IMR-90 (cell line): Measurements from ENCODE around the gene PPP1R12C. TPM values are rescaled to one million over a fixed set of nuclear protein-coding genes. Genes with fewer than 3 reads are reported as not detected.

Experiments
- ATAC-seq: fragments of 200-7000 bp; cut with Tn5 transposase; 2 replicates; pipeline ENCODE4 v1.9.1; 2020; ENCODE audit warnings: low read depth, mild to moderate bottlenecking, moderate library complexity
- BruUV-seq: library from RNA; stranded (reverse); fragments of 400-500 nt; replicated peaks from 2 replicates; lab custom pipeline; 2021; lab: Mats Ljungman, UMichigan
- CTCF ChIA-PET: fragments of 300-600 bp; formaldehyde crosslinking; extraction: SDS; loops from one replicate; lab custom pipeline; 2021; ENCODE audit warnings: antibody characterized with exemption; lab: Yijun Ruan, JAX
- POLR2A ChIA-PET: fragments of 300-600 bp; sonication (Branson Sonifier 250); formaldehyde crosslinking; loops from one replicate; lab custom pipeline; 2022; ENCODE audit warnings: antibody characterized with exemption; ENCODE audit not compliant: unreplicated experiment; lab: Charles Lee
- DNase-seq: peaks from one replicate; pipeline ENCODE4 v3.0.0; 2013
- H2AFZ ChIP-seq: replicated peaks from 2 replicates; pipeline ENCODE3; 2013; ENCODE audit warnings: low read length, mild to moderate bottlenecking; ENCODE audit not compliant: poor library complexity
- H2AK5ac ChIP-seq: 2 replicates; pipeline ENCODE4 v1.6.1; 2013; ENCODE audit warnings: low read depth, low read length, inconsistent platforms
- H2AK9ac ChIP-seq: replicated peaks from 2 replicates; pipeline ENCODE3; 2013; ENCODE audit warnings: mild to moderate bottlenecking, low read depth, low read length, moderate library complexity; ENCODE audit not compliant: poor library complexity
- H2BK120ac ChIP-seq: 2 replicates; pipeline ENCODE4 v1.6.1; 2013; ENCODE audit warnings: low read depth, low read length, inconsistent platforms
- H2BK15ac ChIP-seq: 3 replicates; pipeline ENCODE4 v1.6.1; 2013; ENCODE audit warnings: low read depth, low read length, inconsistent platforms
- H2BK20ac ChIP-seq: 2 replicates; pipeline ENCODE4 v1.6.1; 2013; ENCODE audit warnings: low read depth, mild to moderate bottlenecking, inconsistent platforms, low read length, moderate library complexity
- H2BK5ac ChIP-seq: 2 replicates; pipeline ENCODE4 v1.6.1; 2013; ENCODE audit warnings: mild to moderate bottlenecking, low read depth, low read length, inconsistent platforms; ENCODE audit not compliant: poor library complexity, severe bottlenecking
- H3K14ac ChIP-seq: replicated peaks from 2 replicates; pipeline ENCODE4 v1.6.1; 2013; ENCODE audit warnings: low read depth, low read length, inconsistent platforms
- H3K18ac ChIP-seq: 2 replicates; pipeline ENCODE4 v1.6.1; 2013; ENCODE audit warnings: low read depth, low read length, control low read depth
- H3K23ac ChIP-seq: 2 replicates; pipeline ENCODE4 v1.6.1; 2013; ENCODE audit warnings: low read depth, low read length, inconsistent platforms
- H3K27ac ChIP-seq: 2 replicates; pipeline ENCODE4 v1.5.1; 2013; ENCODE audit warnings: mild to moderate bottlenecking, control low read depth, low read length; ENCODE audit not compliant: insufficient read depth
- H3K27me3 ChIP-seq: 2 replicates; pipeline ENCODE4 v1.6.1; 2013; ENCODE audit warnings: low read length; ENCODE audit not compliant: control insufficient read depth, insufficient read depth
- H3K36me3 ChIP-seq: 2 replicates; pipeline ENCODE4 v1.6.1; 2013; ENCODE audit warnings: low read length, mixed read lengths; ENCODE audit not compliant: control insufficient read depth, insufficient read depth
- H3K4ac ChIP-seq: 2 replicates; pipeline ENCODE4 v1.6.1; 2013; ENCODE audit warnings: low read depth, low read length, inconsistent platforms
- H3K4me1 ChIP-seq: 2 replicates; pipeline ENCODE4 v1.6.1; 2013; ENCODE audit warnings: low read length, mixed read lengths; ENCODE audit not compliant: control insufficient read depth, insufficient read depth
- H3K4me2 ChIP-seq: 2 replicates; pipeline ENCODE4 v1.6.1; 2013; ENCODE audit warnings: low read depth, mild to moderate bottlenecking, control low read depth, low read length, moderate library complexity
- H3K4me3 ChIP-seq: 2 replicates; pipeline ENCODE4 v1.5.1; 2013; ENCODE audit warnings: low read depth, mild to moderate bottlenecking, control low read depth, low read length, moderate library complexity; ENCODE audit not compliant: insufficient read depth
- H3K56ac ChIP-seq: 2 replicates; pipeline ENCODE4 v1.6.1; 2013; ENCODE audit warnings: low read length, inconsistent platforms; ENCODE audit not compliant: insufficient read depth; ENCODE audit errors: extremely low read depth
- H3K79me1 ChIP-seq, 2 experiments: 2 replicates each; pipeline ENCODE4 v1.6.1; 2013; ENCODE audit warnings: low read length in 2 of 2, inconsistent platforms in 1 of 2, low read depth in 1 of 2
- H3K9ac ChIP-seq: 2 replicates; pipeline ENCODE4 v1.6.1; 2013; ENCODE audit warnings: low read depth, low read length, control low read depth
- H3K9me1 ChIP-seq: 2 replicates; pipeline ENCODE4 v1.6.1; 2013; ENCODE audit warnings: low read length, inconsistent platforms; ENCODE audit not compliant: insufficient read depth
- H3K9me3 ChIP-seq: 2 replicates; pipeline ENCODE4 v1.6.1; 2013; ENCODE audit warnings: low read length; ENCODE audit not compliant: control insufficient read depth, insufficient read depth
- H4K20me1 ChIP-seq: 2 replicates; pipeline ENCODE4 v1.6.1; 2013; ENCODE audit warnings: low read length, inconsistent platforms; ENCODE audit not compliant: insufficient read depth
- H4K5ac ChIP-seq: 2 replicates; pipeline ENCODE4 v1.6.1; 2013; ENCODE audit warnings: mild to moderate bottlenecking, low read depth, low read length, control low read depth
- H4K8ac ChIP-seq, 2 experiments: 2 replicates each; pipeline ENCODE4 v1.6.1; 2013; ENCODE audit warnings: low read depth in 2 of 2, low read length in 2 of 2, control low read depth in 1 of 2, inconsistent platforms in 1 of 2
- H4K91ac ChIP-seq: 2 replicates; pipeline ENCODE4 v1.6.1; 2013; ENCODE audit warnings: low read depth, low read length, inconsistent platforms; ENCODE audit not compliant: insufficient read depth
- CEBPB ChIP-seq: IDR thresholded peaks from 2 replicates; pipeline ENCODE4 v1.6.1; 2012; ENCODE audit warnings: low read depth, low read length, improper control_type of control experiment
- FOS ChIP-seq: fragments of 150-350 bp; IDR thresholded peaks from 2 replicates; pipeline ENCODE4 v1.6.1; 2016; ENCODE audit warnings: low read depth, low read length
- MXI1 ChIP-seq: IDR thresholded peaks from 2 replicates; pipeline ENCODE4 v1.6.1; 2012; ENCODE audit warnings: low read depth, mild to moderate bottlenecking, low read length, moderate library complexity, borderline replicate concordance
- NFE2L2 ChIP-seq: fragments of 150-350 bp; IDR thresholded peaks from 2 replicates; pipeline ENCODE4 v1.6.1; 2016; ENCODE audit warnings: low read depth, mild to moderate bottlenecking, low read length
- POLR2A ChIP-seq: IDR thresholded peaks from 2 replicates; pipeline ENCODE4 v1.6.1; 2012; ENCODE audit warnings: mild to moderate bottlenecking, low read depth, low read length
- RAD21 ChIP-seq: IDR thresholded peaks from 2 replicates; pipeline ENCODE4 v1.6.1; 2012; ENCODE audit warnings: low read length, improper control_type of control experiment
- RCOR1 ChIP-seq: IDR thresholded peaks from 2 replicates; pipeline ENCODE4 v1.6.1; 2012; ENCODE audit warnings: mild to moderate bottlenecking, low read length, improper control_type of control experiment; ENCODE audit not compliant: insufficient replicate concordance
- RFX5 ChIP-seq: IDR thresholded peaks from 2 replicates; pipeline ENCODE4 v1.8.0; 2012; ENCODE audit warnings: low read depth, mild to moderate bottlenecking, low read length, moderate library complexity
- SMC3 ChIP-seq: fragments of 150-350 bp; IDR thresholded peaks from 2 replicates; pipeline ENCODE4 v1.6.1; 2016; ENCODE audit warnings: low read depth, mild to moderate bottlenecking, antibody characterized with exemption, low read length, moderate library complexity
- WGBS, 2 experiments: methylation state at CpG; one replicate each; pipeline versions ENCODE4 v1.1.5 to v1.1.7; 2013; ENCODE audit warnings: missing lambda C conversion rate in 2 of 2; ENCODE audit not compliant: insufficient read length in 1 of 2; ENCODE audit errors: extremely low coverage in 2 of 2; 5-methylcytosine and 5-hydroxymethylcytosine counted together
- dilution Hi-C: fragments of 300-500 bp; cut with HindIII; formaldehyde crosslinking; loops from one replicate; pipeline ENCODE4 v1.14.3; 2018; ENCODE audit warnings: low sequenced_read_pairs; ENCODE audit not compliant: unreplicated experiment
- in situ Hi-C: fragments of 300-500 bp; cut with MboI; formaldehyde crosslinking; loops from 3 replicates; pipeline ENCODE4 v1.14.3; 2019; ENCODE audit warnings: low sequenced_read_pairs, inconsistent platforms, mixed read lengths
- intact Hi-C: fragments of 100-400 bp; cut with micrococcal nuclease; formaldehyde crosslinking; loops from 2 replicates; pipeline ENCODE4 v1.10.0; 2022
- polyA plus RNA-seq, 3 experiments: library from polyadenylated mRNA; depleted of rRNA; stranded (reverse); fragments of >200 nt; gene quantifications; 2 replicates each; pipeline ENCODE4 v1.2.3, GENCODE V29; 2012; ENCODE audit warnings: low replicate concordance in 1 of 3
- total RNA-seq: library from RNA; depleted of rRNA; stranded (reverse); fragments of >200 nt; gene quantifications from 2 replicates; pipeline ENCODE4 v1.2.3, GENCODE V29; 2012
- TF ChIP-seq, protein P1 (sequence below): fragments of 150-350 bp; IDR thresholded peaks from 2 replicates; pipeline ENCODE4 v1.6.1; 2016; ENCODE audit warnings: low read depth, mild to moderate bottlenecking, low read length, moderate library complexity, borderline replicate concordance
- TF ChIP-seq, protein P2 (sequence below): conservative IDR thresholded peaks from 2 replicates; pipeline ENCODE4 v1.5.1; 2012; ENCODE audit warnings: mild to moderate bottlenecking, low read depth, low read length, improper control_type of control experiment
- TF ChIP-seq, protein P3 (sequence below): fragments of 150-350 bp; IDR thresholded peaks from 2 replicates; pipeline ENCODE4 v1.6.1; 2017; ENCODE audit warnings: mild to moderate bottlenecking, antibody characterized with exemption, low read length, low read depth

PPP1R12C gene
- total and polyA plus RNA-seq, 2 of the 4 experiments (the other 2 are of a cell fraction), result 21.5 to 81.4 TPM

DNA sequence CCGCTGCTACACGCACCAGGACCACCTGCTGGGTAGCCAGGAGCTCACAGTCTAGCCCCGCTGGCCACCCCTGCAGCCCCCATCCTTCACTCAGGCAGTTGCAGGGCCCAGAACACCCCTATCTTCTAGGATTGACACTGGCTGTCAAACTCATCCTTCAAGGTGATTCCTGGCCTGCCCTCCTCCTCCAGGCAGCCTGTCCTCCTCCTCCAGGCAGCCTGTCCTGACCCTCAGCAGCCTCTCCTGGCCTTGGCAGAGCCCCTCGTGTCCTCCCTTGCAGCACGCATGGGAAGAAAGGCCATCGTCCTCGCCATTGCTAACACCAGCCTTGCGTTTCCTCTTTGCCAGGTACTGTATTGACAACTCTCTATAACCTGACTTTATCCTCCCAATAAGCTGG, 45.5 kb downstream of the PPP1R12C start:
- Histone ChIP-seq H3K4ac (no peak overlapping the region), H4K5ac (no peak overlapping the region), H2BK15ac (no peak overlapping the region), H3K9me3 (peaks cover 3% of the 10 kb centered on the region), H3K36me3 (no peaks in the 10 kb centered on the region), H3K23ac (no peak overlapping the region), H3K9ac (no peak overlapping the region), H3K4me2 (no peak overlapping the region), H4K20me1 (no peaks in the 10 kb centered on the region), H3K4me3 (no peak overlapping the region), H3K4me1 (peaks cover 5% of the 10 kb centered on the region; the same call in 1 of the 2 replicates), H2BK20ac (no peak overlapping the region), H3K27ac (no peak overlapping the region), H4K8ac (no peak overlapping the region), H2AFZ (peak overlapping the region; percentile 39), H4K91ac (no peak overlapping the region), H3K27me3 (peaks cover 36% of the 10 kb centered on the region), H2BK120ac (no peak overlapping the region), H2AK9ac (no peak overlapping the region), H2BK5ac (no peak overlapping the region), H3K56ac (no peak overlapping the region), H3K9me1 (no peaks in the 10 kb centered on the region), H3K14ac (no peak overlapping the region), H2AK5ac (no peak overlapping the region), H3K79me1 (no peaks in the 10 kb centered on the region), H3K18ac (no peak overlapping the region)
- TF ChIP-seq FOS (no peak), CEBPB (no peak), RAD21 (no peak), MXI1 (no peak), RCOR1 (no peak), NFE2L2 (no peak), POLR2A (no peak), RFX5 (no peak), SMC3 (no peak)
- TF ChIP-seq, protein P1, sequence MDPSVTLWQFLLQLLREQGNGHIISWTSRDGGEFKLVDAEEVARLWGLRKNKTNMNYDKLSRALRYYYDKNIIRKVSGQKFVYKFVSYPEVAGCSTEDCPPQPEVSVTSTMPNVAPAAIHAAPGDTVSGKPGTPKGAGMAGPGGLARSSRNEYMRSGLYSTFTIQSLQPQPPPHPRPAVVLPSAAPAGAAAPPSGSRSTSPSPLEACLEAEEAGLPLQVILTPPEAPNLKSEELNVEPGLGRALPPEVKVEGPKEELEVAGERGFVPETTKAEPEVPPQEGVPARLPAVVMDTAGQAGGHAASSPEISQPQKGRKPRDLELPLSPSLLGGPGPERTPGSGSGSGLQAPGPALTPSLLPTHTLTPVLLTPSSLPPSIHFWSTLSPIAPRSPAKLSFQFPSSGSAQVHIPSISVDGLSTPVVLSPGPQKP, result no peak
- TF ChIP-seq, protein P2, sequence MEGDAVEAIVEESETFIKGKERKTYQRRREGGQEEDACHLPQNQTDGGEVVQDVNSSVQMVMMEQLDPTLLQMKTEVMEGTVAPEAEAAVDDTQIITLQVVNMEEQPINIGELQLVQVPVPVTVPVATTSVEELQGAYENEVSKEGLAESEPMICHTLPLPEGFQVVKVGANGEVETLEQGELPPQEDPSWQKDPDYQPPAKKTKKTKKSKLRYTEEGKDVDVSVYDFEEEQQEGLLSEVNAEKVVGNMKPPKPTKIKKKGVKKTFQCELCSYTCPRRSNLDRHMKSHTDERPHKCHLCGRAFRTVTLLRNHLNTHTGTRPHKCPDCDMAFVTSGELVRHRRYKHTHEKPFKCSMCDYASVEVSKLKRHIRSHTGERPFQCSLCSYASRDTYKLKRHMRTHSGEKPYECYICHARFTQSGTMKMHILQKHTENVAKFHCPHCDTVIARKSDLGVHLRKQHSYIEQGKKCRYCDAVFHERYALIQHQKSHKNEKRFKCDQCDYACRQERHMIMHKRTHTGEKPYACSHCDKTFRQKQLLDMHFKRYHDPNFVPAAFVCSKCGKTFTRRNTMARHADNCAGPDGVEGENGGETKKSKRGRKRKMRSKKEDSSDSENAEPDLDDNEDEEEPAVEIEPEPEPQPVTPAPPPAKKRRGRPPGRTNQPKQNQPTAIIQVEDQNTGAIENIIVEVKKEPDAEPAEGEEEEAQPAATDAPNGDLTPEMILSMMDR, result no peak
- TF ChIP-seq, protein P3, sequence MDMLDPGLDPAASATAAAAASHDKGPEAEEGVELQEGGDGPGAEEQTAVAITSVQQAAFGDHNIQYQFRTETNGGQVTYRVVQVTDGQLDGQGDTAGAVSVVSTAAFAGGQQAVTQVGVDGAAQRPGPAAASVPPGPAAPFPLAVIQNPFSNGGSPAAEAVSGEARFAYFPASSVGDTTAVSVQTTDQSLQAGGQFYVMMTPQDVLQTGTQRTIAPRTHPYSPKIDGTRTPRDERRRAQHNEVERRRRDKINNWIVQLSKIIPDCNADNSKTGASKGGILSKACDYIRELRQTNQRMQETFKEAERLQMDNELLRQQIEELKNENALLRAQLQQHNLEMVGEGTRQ, result no peak
- WGBS, 2 experiments, result no CpG with 5 or more reads among the region's 8 CpGs
- ChIA-PET POLR2A (no interaction called here), CTCF (no interaction called here)
- dilution Hi-C loops, result no loop called here
- BruUV-seq, result no TSS peak
- intact Hi-C loops, result no loop called here
- no peak for DNase-seq
- no peak for ATAC-seq
- in situ Hi-C loops, result no loop called here
